Retina (tissue), 1 donor: ENCODE measurements around the gene CBX2.

Experiments used
- DNase-seq: peaks from one replicate; pipeline ENCODE4 v3.0.0-alpha.2; 2016

Gene CBX2

GRCh38 chr17:79789943-79790804 lies 12.2 kb downstream of the CBX2 start:
- DNase-seq = peak; percentile 90

GRCh38 chr17:79790805-79791734 lies 13.1 kb downstream of the CBX2 start:
- peak; percentile 70 for DNase-seq

- no peak for DNase-seq
These were observed 13.8 kb downstream of the CBX2 start for GRCh38 chr17:79791735-79792161.

- DNase-seq = peak; percentile 53
These were observed 14.5 kb downstream of the CBX2 start for GRCh38 chr17:79792341-79792871.

- peak; percentile 69 for DNase-seq
These were observed 15.3 kb downstream of the CBX2 start for GRCh38 chr17:79792984-79793923.

- peak; percentile 49 for DNase-seq
These were observed 16.0 kb downstream of the CBX2 start for GRCh38 chr17:79793924-79794304.

- no peak for DNase-seq
These were observed 16.9 kb downstream of the CBX2 start for GRCh38 chr17:79794659-79795511.

GRCh38 chr17:79795795-79796443 lies 18.0 kb downstream of the CBX2 start:
- DNase-seq = no peak

- DNase-seq = no peak
These were observed 18.5 kb downstream of the CBX2 start for GRCh38 chr17:79796444-79796762.

GRCh38 chr17:79796763-79797491 lies 19.0 kb downstream of the CBX2 start, which contains the start of gene CBX8:
Gene CBX8 (minus strand): TSS chr17:79797077. CDS start chr17:79796998, 79 bp downstream.
- DNase-seq = peak; percentile 99

- no peak for DNase-seq
These were observed 19.7 kb downstream of the CBX2 start for GRCh38 chr17:79797492-79798298.

- DNase-seq = peak; percentile 75
These were observed 20.6 kb downstream of the CBX2 start for GRCh38 chr17:79798299-79799173.

- peak; percentile 54 for DNase-seq
These were observed 21.2 kb downstream of the CBX2 start for GRCh38 chr17:79799174-79799537.

GRCh38 chr17:79799538-79800324 lies 21.8 kb downstream of the CBX2 start:
- no peak for DNase-seq

GRCh38 chr17:79800325-79801155 lies 22.6 kb downstream of the CBX2 start:
- peak; percentile 77 for DNase-seq
